Endothelial cell (in vitro differentiated cells): ENCODE data around the gene BAIAP2. TPM values are rescaled to one million over a fixed set of nuclear protein-coding genes. Genes with fewer than 3 reads are reported as not detected.

ENCODE experiments used
- DNase-seq: peaks from one replicate; pipeline ENCODE4 v3.0.0; 2021; ENCODE audit warnings: low spot score
- H3K27ac Mint-ChIP-seq: one replicate; pipeline ENCODE4 v1.8.0; 2021; ENCODE audit warnings: mixed read lengths, inconsistent platforms; ENCODE audit not compliant: unreplicated experiment
- H3K27me3 Mint-ChIP-seq: one replicate; pipeline ENCODE4 v1.8.0; 2021; ENCODE audit warnings: mild to moderate bottlenecking, moderate library complexity, mixed read lengths, inconsistent platforms; ENCODE audit not compliant: unreplicated experiment
- H3K36me3 Mint-ChIP-seq: one replicate; pipeline ENCODE4 v1.8.0; 2021; ENCODE audit warnings: mild to moderate bottlenecking, low read depth, mixed read lengths, inconsistent platforms; ENCODE audit not compliant: unreplicated experiment
- H3K4me1 Mint-ChIP-seq: one replicate; pipeline ENCODE4 v1.8.0; 2021; ENCODE audit warnings: mild to moderate bottlenecking, mixed read lengths, inconsistent platforms; ENCODE audit not compliant: unreplicated experiment
- H3K4me3 Mint-ChIP-seq: one replicate; pipeline ENCODE4 v1.8.0; 2021; ENCODE audit warnings: mild to moderate bottlenecking, mixed read lengths, inconsistent platforms; ENCODE audit not compliant: unreplicated experiment
- H3K9me3 Mint-ChIP-seq: one replicate; pipeline ENCODE4 v1.8.0; 2021; ENCODE audit warnings: mixed read lengths, inconsistent platforms; ENCODE audit not compliant: unreplicated experiment
- total RNA-seq: library from RNA; stranded (reverse); fragmentation: NEBNext Ultra II Directional; extraction: Animal tissue kit (Norgen Biotek cat#: 25700); gene quantifications from one replicate; pipeline ENCODE4 v1.2.1, GENCODE V29; 2021; ENCODE audit not compliant: unreplicated experiment
- TF ChIP-seq, protein P1 (sequence below): fragments of 200-600 bp; sonication (generic); IDR thresholded peaks from one replicate; pipeline ENCODE4 v1.5.0; 2021; ENCODE audit warnings: antibody characterized with exemption; ENCODE audit not compliant: unreplicated experiment

The BAIAP2 gene
- total RNA-seq, 1 donor from 2014 or later, result 67.8 TPM

DNA sequence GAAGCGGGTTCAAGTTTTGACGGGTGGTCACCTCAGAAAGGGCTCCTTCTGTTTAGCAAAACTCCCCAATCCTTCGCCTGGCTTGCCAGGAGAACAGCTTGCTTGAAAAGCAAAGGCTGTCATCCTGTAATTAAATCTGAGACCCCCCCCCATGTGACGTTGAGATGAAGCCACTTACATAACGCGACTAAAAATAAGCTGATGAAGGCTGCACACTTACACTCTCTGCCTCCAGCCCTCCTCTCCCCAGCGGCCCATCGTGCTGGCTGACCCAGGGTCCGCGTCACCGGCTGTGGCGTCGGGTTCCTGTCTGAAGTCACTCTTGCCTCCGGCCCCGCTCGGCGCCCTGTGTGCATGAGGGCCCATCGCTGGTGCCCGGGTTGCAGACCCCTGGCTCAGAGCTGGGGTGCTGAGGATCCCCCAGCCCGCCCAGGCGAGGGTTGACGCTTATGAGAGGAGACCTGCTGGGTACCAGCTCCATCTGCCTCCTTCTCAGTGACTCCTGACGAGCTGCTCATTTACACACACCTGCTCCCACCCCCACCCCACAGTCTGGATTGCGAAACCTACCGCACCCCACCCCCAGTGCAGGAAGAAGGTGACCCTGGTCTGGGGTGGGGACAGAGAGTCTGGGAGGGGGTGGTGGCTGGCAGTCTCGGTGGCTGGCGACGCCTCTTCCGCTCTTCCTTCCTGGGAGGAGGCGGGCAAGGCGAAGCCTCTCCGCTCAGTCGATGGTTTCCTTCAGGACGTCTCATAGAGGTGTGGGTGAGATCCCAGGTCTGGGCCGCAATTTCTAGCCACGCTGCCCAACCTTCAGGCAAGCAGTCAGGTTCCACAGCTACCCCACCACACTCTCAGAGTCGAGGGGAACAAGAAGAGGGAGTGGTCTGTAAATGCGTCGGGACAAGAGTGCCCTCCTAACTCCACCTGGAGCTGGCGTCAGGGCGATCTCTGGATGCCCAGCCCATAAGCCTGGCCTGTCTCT is 3.1 kb upstream of the BAIAP2 start:
- Mint-ChIP-seq H3K27ac (peak overlapping the region; percentile 61), H3K27me3 (peaks cover 16% of the 10 kb centered on the region), H3K4me3 (peak overlapping the region; percentile 79), H3K9me3 (no peaks in the 10 kb centered on the region), H3K4me1 (peaks cover 43% of the 10 kb centered on the region), H3K36me3 (peaks cover 28% of the 10 kb centered on the region)
- DNase-seq, result no peak
- TF ChIP-seq, protein P1, sequence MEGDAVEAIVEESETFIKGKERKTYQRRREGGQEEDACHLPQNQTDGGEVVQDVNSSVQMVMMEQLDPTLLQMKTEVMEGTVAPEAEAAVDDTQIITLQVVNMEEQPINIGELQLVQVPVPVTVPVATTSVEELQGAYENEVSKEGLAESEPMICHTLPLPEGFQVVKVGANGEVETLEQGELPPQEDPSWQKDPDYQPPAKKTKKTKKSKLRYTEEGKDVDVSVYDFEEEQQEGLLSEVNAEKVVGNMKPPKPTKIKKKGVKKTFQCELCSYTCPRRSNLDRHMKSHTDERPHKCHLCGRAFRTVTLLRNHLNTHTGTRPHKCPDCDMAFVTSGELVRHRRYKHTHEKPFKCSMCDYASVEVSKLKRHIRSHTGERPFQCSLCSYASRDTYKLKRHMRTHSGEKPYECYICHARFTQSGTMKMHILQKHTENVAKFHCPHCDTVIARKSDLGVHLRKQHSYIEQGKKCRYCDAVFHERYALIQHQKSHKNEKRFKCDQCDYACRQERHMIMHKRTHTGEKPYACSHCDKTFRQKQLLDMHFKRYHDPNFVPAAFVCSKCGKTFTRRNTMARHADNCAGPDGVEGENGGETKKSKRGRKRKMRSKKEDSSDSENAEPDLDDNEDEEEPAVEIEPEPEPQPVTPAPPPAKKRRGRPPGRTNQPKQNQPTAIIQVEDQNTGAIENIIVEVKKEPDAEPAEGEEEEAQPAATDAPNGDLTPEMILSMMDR, result no peak

DNA sequence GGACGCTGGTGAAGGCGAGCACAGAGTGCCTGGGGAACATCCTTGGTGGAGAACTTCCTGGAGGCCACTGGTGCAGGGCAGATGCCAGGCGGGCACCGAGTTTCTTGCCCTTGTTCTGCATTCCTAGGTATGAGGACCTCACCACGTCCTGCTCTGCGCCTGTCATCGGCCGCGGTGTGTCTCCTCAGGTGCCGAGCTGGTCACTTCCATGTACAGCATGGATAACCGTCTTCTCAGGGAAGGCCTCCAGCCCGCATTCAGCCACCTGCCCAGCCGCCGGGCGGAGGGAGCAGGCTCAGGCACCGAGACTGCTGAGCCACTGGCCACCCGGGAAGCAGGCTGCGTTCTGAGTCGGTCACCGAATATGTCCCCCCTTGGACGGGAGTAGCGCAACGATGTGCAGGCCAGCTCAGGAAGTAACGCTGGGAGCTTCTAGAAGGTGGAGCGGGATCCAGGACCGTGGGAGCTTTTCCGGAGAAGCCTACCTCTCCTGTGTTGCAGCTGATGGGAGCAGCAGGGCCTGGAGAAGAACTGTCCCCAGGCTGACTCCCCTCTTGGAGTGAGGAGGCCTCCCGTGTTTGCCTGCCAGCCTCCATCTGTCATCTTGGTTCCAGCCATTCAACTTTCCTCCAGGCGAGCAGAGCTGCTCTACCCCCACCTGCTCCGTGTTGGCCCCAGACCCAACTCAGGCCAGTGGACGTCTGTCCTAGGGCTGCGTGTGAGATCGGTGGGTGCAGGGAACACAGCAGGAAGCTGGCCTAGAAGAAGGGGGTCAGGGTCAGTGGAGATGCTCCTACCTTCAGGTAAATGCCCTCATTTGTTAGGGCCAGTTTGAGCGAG is 2.1 kb upstream of the BAIAP2 start:
- H3K27me3 Mint-ChIP-seq, result peaks cover 20% of the 10 kb centered on the region
- TF ChIP-seq, protein P1, result no peak
- no peaks in the 10 kb centered on the region for H3K9me3 Mint-ChIP-seq
- H3K27ac Mint-ChIP-seq, result peak overlapping the region; percentile 91
- H3K4me3 Mint-ChIP-seq, result peak overlapping the region; percentile 98
- H3K36me3 Mint-ChIP-seq, result peaks cover 35% of the 10 kb centered on the region
- no peak for DNase-seq
- peaks cover 51% of the 10 kb centered on the region for H3K4me1 Mint-ChIP-seq

DNA sequence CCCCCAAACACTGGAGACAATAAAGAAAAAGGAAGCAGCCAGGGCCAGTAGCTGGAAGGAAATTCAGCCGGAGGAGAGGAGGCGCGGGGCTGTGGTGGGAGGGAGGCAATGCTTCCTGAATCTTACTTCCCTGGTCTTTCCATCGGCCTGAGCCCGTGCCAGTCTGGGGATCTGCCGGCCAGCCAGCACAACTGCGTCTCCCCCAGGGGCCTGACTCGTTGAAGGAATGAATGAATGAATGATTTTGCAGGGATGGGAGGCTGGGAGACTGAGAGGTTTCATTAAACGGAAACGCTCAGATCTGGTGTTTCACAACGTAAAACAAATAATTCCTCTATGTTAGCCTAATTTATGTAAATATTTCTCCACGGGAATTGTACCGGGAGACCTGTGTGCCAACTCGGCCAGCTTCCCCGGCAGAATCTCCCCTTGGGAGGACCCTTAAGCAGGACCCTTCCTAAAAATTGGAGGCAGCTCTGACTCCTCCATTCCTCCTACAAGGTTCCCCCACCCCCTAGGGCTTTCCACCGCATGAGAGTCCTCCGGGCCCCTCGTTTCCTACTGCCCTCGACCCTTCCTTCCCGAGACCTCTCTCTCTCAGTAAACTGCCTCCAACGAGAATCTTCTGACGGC is 1.3 kb upstream of the BAIAP2 start:
- Mint-ChIP-seq H3K4me3 (peak overlapping the region; percentile 98), H3K27ac (peak overlapping the region; percentile 91), H3K27me3 (peaks cover 20% of the 10 kb centered on the region), H3K36me3 (peaks cover 36% of the 10 kb centered on the region), H3K4me1 (peaks cover 51% of the 10 kb centered on the region), H3K9me3 (no peaks in the 10 kb centered on the region)
- TF ChIP-seq, protein P1, result no peak
- peak; percentile 48 for DNase-seq

DNA sequence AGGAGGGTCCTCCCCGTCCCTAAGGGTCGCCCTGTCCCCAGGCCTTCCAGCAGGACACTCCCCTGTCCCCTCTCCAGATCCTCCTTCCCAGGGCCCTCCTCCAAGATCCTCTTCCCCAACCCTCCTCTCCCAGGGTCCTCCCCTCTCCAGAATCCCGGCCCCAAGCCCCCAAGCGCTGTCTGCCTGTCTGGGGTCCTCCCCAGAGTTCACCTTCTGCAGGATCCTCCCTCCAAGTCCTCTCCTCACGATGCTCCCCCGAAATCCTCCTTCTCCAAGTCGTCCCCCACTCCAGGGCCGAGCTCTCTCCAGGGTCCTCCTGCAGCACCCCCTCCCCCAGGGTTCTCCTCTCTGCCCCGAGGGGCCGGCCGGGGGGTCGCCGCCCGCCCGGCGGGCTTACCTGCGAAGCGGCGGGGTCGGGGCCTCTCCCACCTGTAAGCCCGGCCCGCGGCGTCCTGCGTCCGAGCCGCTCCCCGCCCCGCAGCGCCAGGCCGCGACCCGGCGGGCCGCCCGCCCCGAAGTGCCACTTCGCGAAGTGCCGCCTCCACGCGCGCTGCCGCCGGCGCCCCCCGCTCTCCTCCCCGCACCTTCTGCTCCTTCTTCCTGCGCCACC is 678 bp upstream of the BAIAP2 start:
- peaks cover 20% of the 10 kb centered on the region for H3K27me3 Mint-ChIP-seq

More for the DNA sequence above, 678 bp upstream of the BAIAP2 start:
- no peaks in the 10 kb centered on the region for H3K9me3 Mint-ChIP-seq
- peak overlapping the region; percentile 91 for H3K27ac Mint-ChIP-seq
- TF ChIP-seq, protein P1, result no peak
- peaks cover 48% of the 10 kb centered on the region for H3K4me1 Mint-ChIP-seq
- peak overlapping the region; percentile 98 for H3K4me3 Mint-ChIP-seq
- no peak for DNase-seq
- peaks cover 36% of the 10 kb centered on the region for H3K36me3 Mint-ChIP-seq
